ENCODE data around the gene SMIM31. TPM values are rescaled to one million over a fixed set of nuclear protein-coding genes. Genes with fewer than 3 reads are reported as not detected.

The SMIM31 gene
- total RNA-seq, 1 experiment from 2014 or later, result not detected

- Histone ChIP-seq H4K20me1 (ENCODE audit: insufficient read depth) (no peaks in the 10 kb centered on the region), H3K9ac (ENCODE audit: low read length) (no peak overlapping the region), H3K4me3 (replicated peaks in 1 of 2; ENCODE audit: low read depth in 1 of 2, low read length in 2 of 2) (no peak overlapping the region), H3K79me2 (ENCODE audit: insufficient read depth, low read length) (no peaks in the 10 kb centered on the region), H3K4me2 (ENCODE audit: low read length) (no peak overlapping the region), H3K36me3 (ENCODE audit: control insufficient read depth in 1 of 2, insufficient read depth in 2 of 2, low read length in 2 of 2) (no peaks in the 10 kb centered on the region), H3K9me3 (ENCODE audit: control insufficient read depth in 1 of 2, insufficient read depth in 1 of 2, low read depth in 1 of 2, low read length in 2 of 2) (no peaks in the 10 kb centered on the region), H3K27me3 (ENCODE audit: insufficient read depth, low read length) (no peaks in the 10 kb centered on the region), H2AFZ (ENCODE audit: low read depth, low read length, poor library complexity, severe bottlenecking) (no peak overlapping the region), H3K27ac (ENCODE audit: low read depth, low read length) (no peak overlapping the region), H3K4me1 (ENCODE audit: control insufficient read depth in 1 of 2, insufficient read depth in 2 of 2, low read length in 2 of 2) (no peaks in the 10 kb centered on the region), H3K9me2 (ENCODE audit: insufficient read depth) (no peaks in the 10 kb centered on the region)
- ChIA-PET RAD21 (ENCODE audit: low non-redundant PET in 1 of 2, low total read pairs in 2 of 2, uncharacterized antibody in 2 of 2, unreplicated experiment in 2 of 2) (no interaction called here), POLR2A (no interaction called here), CTCF (no interaction called here)
- intact Hi-C loops (cut with micrococcal nuclease), result no loop called here
- ATAC-seq, result no peak
- no peak for DNase-seq (ENCODE audit: low read depth, low spot score)
- TF ChIP-seq SP1 (IDR thresholded peaks at IDR 0.05; ENCODE audit: low read depth) (no peak), FOSL1 (IDR thresholded peaks at IDR 0.05; ENCODE audit: low read depth) (no peak), CEBPB (IDR thresholded peaks at IDR 0.05; ENCODE audit: low read depth) (no peak), POLR2A (IDR thresholded peaks at IDR 0.05; ENCODE audit: borderline replicate concordance, extremely low read depth, insufficient read depth, insufficient read length) (no peak), RAD21 (IDR thresholded peaks at IDR 0.05; ENCODE audit: low read depth) (no peak), ATF3 (IDR thresholded peaks at IDR 0.05) (no peak), JUND (IDR thresholded peaks at IDR 0.05) (no peak), POLR2AphosphoS5 (IDR thresholded peaks at IDR 0.05; ENCODE audit: low read depth, low read length) (no peak), TCF7L2 (IDR thresholded peaks at IDR 0.05; ENCODE audit: borderline replicate concordance, extremely low read depth, insufficient read depth, insufficient read length) (no peak), CBX3 (IDR thresholded peaks at IDR 0.05; ENCODE audit: low read depth) (no peak), EGR1 (IDR thresholded peaks at IDR 0.05; ENCODE audit: low read depth) (no peak), MAX (IDR thresholded peaks at IDR 0.05) (no peak), EZH2 (IDR thresholded peaks at IDR 0.05) (no peak), REST (IDR thresholded peaks at IDR 0.05; ENCODE audit: low read depth) (no peak), SIN3A (IDR thresholded peaks at IDR 0.05; ENCODE audit: low read depth) (no peak), ZBTB33 (IDR thresholded peaks at IDR 0.05; ENCODE audit: extremely low read depth, insufficient replicate concordance, low read length) (no peak), CTCF (IDR thresholded peaks at IDR 0.05 in 2 of 3, conservative IDR thresholded peaks at IDR 0.05 in 1 of 3; ENCODE audit: borderline replicate concordance in 1 of 3, insufficient read depth in 1 of 3, low read depth in 2 of 3, low read length in 2 of 3) (no peak), ELF1 (IDR thresholded peaks at IDR 0.05; ENCODE audit: borderline replicate concordance, low read depth) (no peak), ZFX (IDR thresholded peaks at IDR 0.05) (no peak), EZH2phosphoT487 (IDR thresholded peaks at IDR 0.05; ENCODE audit: borderline replicate concordance) (no peak)
- BruUV-seq (replicated peaks), result no TSS peak
These were observed 59.6 kb downstream of the SMIM31 start for GRCh38 chr4:164813554-164813953.

Measured in HCT116 (cell line).